Left lobe of liver (tissue), 2 donors: ENCODE measurements around the gene OR10W1. TPM values are rescaled to one million over a fixed set of nuclear protein-coding genes. Genes with fewer than 3 reads are reported as not detected.

Experiments used
- ATAC-seq: fragments of 200-7000 bp; cut with Tn5 transposase; one replicate; pipeline ENCODE4 v1.9.1; 2020; ENCODE audit warnings: mild to moderate bottlenecking, moderate library complexity
- DNase-seq: peaks from one replicate; pipeline ENCODE4 v3.0.0-alpha.2; 2020; ENCODE audit warnings: low spot score
- total RNA-seq: library from RNA; stranded (reverse); gene quantifications from one replicate; pipeline ENCODE4 v1.2.1, GENCODE V29; 2021
- donor health status: DM: no; HTN: no; CAD: no; lungs with moderate emphysema.
- donor health status: DM: no; HTN: yes; CAD: no.

The OR10W1 gene
- total RNA-seq = not detected

DNA sequence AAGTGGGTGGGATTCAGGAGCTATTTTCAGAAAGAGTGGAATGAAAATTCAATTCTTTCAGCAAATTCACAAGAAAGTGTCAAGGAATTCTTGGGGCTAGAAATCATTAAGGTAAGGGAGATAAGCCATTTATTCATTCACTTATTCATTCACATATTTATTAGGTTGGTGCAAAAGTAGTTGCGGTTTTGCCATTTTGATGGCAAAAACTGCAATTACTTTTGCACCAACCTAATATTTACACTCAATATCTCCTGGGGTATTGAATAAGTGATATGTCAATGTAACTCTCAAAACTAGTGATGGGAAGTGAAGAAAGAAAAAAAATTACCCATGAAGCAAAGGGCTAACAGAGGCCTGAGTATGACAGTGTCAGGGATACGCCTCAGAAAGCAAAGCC is at the start of gene OR10W1:
Gene OR10W1 (minus strand): TSS at position 119 of the 400 bp plus-strand sequence. CDS start 402 bp downstream, outside the sequence.
- ATAC-seq = no peak
- no peak for DNase-seq

GRCh38 chr11:58316142-58316541 is 48.1 kb upstream of the OR10W1 start:
- ATAC-seq (no peak), DNase-seq (no peak)

DNA sequence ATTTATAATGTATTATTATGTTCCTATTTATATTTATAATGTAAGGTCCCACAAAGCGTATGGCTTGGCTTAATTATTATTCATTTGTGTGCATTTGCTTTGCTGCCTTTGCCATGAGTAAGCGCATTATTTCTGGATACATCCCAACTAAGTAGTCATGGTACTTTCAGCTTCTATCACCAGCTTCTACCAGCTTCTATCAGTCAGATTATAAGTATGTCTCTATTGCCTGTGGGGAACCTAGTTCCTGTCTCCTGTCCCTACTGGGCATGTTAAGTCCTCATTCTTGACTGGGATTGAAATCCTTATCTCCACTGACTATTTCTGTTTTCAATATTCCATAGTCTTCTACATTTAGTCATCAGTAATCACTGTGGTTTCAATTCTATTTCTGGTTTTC is 33.5 kb upstream of the OR10W1 start:
- no peak for ATAC-seq

DNA sequence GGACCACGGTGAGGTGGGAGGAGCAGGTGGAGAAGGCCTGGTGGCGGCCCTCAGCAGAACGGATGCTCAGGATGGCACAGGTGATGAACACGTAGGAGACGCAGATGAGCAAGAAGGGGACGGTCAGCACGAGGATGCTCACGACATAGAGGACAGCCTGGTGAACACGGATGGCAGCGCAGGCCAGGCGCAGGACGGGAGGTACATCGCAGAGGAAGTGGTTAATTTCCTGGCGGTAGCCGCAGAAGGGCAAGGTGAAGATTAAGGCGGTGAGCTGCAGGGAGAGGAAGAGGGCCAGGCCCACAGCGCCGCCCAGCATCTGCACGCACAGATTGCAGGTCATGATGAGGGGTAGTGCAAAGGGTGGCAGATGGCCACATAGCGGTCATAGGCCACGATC is 24.0 kb upstream of the OR10W1 start:
- DNase-seq (no peak), ATAC-seq (no peak)

More for the DNA sequence above, 33.5 kb upstream of the OR10W1 start:
- no peak for DNase-seq

DNA sequence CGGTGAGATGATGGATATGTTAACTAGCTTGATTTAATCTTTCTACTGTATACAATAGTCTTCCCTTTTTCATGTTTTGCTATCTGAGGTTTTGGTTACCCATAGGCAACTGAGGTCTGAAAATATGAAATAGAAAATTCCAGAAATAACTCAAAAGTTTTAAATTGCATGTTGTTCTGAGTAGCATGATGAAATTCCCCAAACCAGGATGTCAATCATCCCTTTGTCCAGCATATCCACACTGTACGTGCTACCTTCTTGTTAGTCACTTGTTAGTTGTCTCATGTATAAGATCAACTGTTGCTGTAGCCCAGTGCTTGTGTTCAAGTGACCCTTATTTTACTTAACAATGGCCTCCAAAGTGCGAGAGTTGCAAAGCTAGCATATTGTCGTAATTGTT is 21.2 kb upstream of the OR10W1 start:
- ATAC-seq (no peak), DNase-seq (no peak)

GRCh38 chr11:58286249-58286648 is 18.2 kb upstream of the OR10W1 start:
- ATAC-seq (peak; percentile 73), DNase-seq (no peak)

GRCh38 chr11:58285483-58286040 is 17.5 kb upstream of the OR10W1 start:
- no peak for ATAC-seq
- no peak for DNase-seq

- DNase-seq = no peak
- no peak for ATAC-seq
Observed at GRCh38 chr11:58276151-58276550, 8.1 kb upstream of the OR10W1 start.

DNA sequence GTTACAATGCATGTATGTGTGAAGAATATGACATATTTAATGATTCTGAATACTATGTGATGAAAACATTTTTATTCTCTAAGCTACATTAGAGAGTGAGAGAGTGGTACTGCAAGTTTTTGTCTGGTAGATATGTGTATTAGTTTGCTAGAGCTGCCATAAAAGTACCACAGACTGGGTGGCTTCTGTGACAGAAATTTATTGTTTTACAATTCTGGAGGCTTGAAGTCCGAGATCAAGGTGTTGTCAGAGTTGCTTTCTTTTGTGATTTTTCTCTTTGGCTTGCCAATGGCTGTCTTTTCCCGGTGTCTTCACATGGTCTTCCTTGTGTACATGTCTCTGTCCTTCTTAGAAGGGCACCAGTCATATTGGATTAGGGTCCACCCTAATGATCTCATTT is 6.9 kb upstream of the OR10W1 start:
- DNase-seq (no peak), ATAC-seq (no peak)

GRCh38 chr11:58259983-58260382 is 8.1 kb downstream of the OR10W1 start:
- ATAC-seq (no peak), DNase-seq (no peak)

- ATAC-seq = no peak
- no peak for DNase-seq
Observed at GRCh38 chr11:58254936-58255335, 13.1 kb downstream of the OR10W1 start.

DNA sequence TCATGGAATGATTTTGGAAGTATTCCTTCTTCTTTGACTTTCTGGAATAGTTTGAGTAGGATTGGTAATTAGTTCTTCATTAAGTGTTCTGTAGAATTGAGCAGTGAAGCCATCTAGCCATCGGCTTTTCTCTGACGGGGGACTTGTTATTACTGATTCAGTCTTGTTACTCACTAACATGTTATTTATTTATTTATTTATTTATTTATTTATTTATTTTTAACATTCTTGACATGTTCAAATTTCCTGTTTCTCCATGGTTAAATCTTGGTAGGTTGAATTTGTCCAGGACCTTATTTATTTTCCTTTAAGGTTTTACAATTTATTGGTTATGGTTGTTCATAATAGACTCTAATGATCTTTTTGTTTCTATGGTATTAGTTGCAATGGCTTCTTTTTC is 24.1 kb downstream of the OR10W1 start:
- ATAC-seq (no peak), DNase-seq (no peak)

DNA sequence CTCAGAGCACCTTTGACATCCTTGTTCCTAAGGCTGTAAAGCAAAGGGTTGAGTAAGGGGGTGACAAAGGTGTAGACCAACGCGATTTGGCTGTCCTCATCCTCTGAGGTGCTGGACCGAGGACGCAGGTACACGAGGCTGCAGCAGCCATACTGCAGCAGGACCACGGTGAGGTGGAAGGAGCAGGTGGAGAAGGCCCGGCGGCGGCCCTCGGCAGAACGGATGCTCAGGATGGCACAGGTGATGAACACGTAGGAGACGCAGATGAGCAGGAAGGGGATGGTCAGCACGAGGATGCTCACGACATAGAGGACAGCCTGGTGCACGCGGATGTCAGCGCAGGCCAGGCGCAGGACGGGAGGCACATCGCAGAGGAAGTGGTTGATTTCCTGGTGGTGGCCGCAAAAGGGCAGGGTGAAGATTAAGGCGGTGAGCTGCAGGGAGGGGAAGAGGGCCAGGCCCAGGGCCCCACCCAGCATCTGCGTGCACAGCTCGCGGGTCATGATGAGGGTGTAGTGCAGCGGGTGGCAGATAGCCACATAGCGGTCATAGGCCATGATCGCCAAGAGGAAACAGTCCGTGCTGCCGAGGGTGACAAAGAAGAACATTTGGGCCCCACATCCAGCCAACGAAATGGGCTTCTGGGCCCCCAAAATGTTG is 40.0 kb downstream of the OR10W1 start:
- DNase-seq = no peak
- no peak for ATAC-seq

DNA sequence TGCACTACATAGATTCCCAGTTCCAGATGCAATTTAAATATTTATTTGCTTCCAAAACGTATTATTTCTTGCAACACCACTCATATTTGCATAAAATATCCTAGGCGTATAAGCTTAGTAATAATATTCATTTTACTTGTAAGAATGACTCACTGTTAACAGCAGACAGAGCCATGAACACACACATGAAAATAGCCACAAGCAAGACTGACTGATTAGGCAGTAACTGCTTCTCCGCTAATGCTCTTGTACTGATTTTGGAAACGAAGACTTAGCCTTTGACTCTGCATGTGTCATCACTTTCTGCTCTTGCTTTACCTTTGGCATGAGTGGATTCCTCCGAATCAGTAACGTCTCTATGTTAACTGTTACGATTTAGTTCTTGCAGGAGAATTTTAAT is 45.3 kb downstream of the OR10W1 start:
- DNase-seq (no peak), ATAC-seq (no peak)

Other genes starting within 250 kb of the OR10W1 start
- not detected for gene OR9Q1, start 244.4 kb downstream of the OR10W1 start, total RNA-seq
- not detected for gene OR6Q1, start 237.3 kb downstream of the OR10W1 start, total RNA-seq
- gene OR9I1, start 142.7 kb downstream of the OR10W1 start, total RNA-seq = not detected
- not detected for gene OR9Q2, start 79.2 kb downstream of the OR10W1 start, total RNA-seq
- not detected for gene OR1S2, start 64.1 kb downstream of the OR10W1 start, total RNA-seq
- not detected for gene OR1S1, start 55.5 kb downstream of the OR10W1 start, total RNA-seq
- not detected for gene OR10Q1, start 39.3 kb downstream of the OR10W1 start, total RNA-seq
- not detected for gene OR5B17, start 90.8 kb upstream of the OR10W1 start, total RNA-seq
- gene OR5B3, start 138.6 kb upstream of the OR10W1 start, total RNA-seq = not detected
- gene OR5B2, start 159.9 kb upstream of the OR10W1 start, total RNA-seq = not detected
- not detected for gene OR5B12, start 174.0 kb upstream of the OR10W1 start, total RNA-seq
- not detected for gene OR5B21, start 239.8 kb upstream of the OR10W1 start, total RNA-seq